ENCODE results near the gene CCDC149.

Gene CCDC149

DNA sequence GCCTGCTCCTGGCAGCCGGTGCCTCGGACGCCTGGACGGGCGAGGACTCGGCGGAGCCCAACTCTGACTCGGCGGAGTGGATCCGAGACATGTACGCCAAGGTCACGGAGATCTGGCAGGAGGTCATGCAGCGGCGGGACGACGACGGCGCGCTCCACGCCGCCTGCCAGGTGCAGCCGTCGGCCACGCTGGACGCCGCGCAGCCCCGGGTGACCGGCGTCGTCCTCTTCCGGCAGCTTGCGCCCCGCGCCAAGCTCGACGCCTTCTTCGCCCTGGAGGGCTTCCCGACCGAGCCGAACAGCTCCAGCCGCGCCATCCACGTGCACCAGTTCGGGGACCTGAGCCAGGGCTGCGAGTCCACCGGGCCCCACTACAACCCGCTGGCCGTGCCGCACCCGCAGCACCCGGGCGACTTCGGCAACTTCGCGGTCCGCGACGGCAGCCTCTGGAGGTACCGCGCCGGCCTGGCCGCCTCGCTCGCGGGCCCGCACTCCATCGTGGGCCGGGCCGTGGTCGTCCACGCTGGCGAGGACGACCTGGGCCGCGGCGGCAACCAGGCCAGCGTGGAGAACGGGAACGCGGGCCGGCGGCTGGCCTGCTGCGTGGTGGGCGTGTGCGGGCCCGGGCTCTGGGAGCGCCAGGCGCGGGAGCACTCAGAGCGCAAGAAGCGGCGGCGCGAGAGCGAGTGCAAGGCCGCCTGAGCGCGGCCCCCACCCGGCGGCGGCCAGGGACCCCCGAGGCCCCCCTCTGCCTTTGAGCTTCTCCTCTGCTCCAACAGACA is 113.1 kb downstream of the CCDC149 start:
- DNase-seq = no peak

DNA sequence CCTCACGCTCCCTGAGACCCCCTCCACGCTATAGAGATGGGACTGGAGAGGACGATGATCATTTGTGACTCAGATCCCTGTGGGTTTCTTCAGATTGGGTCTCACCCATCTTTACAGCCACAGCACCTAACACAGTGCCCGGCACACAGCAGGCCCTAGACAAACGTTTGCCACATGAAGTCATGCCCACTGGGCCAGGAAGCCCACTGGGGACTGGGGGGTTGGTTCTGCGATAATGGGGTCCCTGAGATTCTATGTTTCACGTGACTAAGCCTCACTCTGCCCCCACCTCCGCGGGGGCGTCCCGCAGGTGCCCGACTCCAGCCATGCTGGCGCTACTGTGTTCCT is 113.7 kb downstream of the CCDC149 start:
- no peak for DNase-seq

DNA sequence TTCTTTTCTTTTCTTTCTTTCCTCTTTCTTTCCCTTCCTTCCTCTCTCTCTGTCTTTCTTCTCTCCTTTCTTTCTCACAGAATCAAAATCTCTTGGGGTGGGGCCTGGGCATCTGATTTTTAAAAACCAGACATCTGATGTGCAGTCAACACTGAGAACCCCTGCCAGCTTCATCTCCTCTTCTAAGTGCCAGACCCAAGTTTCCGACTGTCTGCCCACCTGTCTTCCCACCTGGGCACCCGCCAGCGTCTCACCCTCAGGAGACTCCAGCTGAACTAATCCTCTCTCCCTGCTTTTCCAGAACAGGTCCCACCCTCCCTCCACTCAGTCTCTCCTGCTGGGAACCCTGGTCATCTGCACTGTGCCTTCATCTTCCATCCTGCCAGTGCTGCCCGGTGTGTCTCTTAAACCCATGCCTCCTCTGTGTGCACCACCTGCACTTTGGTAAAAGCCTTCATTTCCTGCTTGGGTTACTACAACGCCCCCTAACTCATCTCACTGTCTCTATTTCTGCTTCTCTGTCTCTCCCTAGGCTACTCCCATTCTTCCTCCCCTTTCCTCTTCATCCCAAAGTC is 114.7 kb downstream of the CCDC149 start:
- no peak for DNase-seq

DNA sequence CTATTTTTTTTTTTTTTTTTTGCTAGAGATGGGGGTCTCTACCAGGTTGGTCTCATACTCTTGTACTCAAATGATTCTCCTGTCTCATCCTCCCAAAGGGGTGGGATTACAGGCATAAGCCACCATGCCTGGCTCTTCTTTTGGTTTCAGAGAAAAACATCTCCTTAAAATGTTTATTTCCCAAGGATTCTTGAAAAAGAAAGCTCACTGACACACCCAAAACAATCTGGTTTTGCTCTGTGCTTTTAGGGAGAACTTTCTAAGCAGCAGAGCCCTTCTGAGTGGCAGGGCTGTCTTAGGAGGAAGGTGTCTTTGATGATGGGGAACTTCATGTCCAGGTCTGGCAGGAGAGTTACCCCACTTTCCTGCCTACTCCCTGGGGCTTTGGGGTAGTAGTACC is 116.2 kb downstream of the CCDC149 start:
- DNase-seq = no peak

DNA sequence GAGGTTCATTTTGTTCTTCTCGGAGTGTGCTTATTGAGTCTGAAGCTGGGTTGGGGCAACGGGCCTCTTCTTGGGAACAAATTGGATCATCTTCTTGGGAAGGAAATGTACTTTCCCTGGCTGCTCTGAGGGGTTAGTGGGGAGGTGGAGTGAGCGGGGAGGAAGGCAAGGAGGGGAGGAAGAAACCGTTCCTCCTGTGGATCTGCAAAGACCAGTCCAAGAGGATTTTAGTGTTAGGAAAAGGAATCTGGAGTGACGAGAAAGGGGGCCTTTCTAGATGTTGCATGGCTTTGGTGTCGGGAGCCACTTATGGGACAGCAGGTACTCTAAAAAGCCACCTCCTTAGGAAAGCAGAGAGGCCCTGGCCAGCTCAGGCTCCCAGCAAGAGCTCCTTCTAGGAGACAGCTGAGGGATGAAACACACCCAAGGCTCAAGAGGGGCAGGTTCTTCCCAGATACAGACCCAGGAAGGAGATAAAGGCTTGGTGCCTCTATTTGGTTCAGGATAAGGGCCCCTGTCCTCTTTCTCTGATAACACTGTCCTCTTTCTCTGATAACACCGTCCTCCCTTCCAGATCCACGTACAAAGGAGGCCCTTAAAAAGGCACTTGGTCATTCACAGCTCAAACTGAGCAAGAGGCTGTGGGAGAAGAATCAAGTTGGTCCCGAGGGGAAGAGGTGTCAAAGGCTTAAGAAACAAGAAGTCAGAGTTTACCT is 117.0 kb downstream of the CCDC149 start:
- DNase-seq = no peak

DNA sequence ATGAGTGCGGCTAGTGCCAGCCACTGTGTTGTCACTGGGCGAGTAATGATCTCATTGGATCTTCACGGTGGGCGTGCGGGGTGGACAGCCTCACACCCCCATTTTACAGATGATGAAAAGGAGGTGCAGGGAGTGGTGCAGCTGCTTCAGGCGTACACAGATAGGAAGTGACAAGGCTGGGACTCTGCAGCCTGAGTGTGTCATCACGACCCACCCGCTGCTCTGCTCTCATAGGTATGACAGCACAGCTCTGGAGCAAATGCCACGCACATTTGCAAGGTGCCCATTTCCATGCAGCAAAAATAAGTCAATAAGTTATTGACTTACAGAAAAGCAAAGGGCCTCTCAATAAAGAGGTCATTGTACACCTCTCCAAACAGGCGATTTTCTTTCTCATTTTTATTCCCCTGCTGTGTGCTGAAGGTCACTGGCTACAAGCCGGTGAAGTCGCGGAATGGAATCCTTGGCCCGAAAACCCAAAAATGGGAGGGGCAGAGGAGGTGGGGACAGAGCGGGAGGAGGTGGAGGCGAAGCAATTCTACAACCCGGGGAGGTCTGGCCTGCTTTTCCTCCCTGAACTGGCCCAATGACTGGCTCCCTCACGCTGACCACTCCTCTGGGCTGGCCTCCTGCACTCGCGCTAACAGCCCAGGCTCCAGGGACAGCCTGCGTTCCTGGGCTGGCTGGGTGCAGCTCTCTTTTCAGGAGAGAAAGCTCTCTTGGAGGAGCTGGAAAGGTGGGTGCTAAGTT is 117.8 kb downstream of the CCDC149 start, which contains the start of gene SOD3:
Gene SOD3, plus strand, starts transcription at position 658 of the 750 bp plus-strand sequence. CDS start 3,949 bp downstream, outside the sequence.
- peak in 1 of 2 donors; percentile 49 for DNase-seq

DNA sequence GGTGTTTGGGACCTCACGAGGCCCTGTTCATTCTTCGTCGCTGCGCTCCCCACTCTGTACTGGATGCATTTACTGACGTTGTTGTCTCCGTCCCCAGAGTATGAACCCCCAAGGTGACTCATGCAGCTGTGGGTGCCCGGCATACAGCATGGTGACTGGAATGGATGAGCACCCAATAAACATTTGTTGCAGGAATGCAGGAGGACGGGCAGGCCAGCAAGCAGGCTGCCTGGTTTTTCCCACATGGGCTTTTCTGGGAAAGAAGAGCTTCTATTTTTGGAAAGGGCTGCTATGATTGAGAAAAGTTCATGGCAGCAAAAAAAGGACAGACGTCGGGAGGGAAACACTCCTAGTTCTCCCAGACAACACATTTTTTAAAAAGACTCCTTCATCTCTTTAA is 118.4 kb downstream of the CCDC149 start:
- no peak for DNase-seq

DNA sequence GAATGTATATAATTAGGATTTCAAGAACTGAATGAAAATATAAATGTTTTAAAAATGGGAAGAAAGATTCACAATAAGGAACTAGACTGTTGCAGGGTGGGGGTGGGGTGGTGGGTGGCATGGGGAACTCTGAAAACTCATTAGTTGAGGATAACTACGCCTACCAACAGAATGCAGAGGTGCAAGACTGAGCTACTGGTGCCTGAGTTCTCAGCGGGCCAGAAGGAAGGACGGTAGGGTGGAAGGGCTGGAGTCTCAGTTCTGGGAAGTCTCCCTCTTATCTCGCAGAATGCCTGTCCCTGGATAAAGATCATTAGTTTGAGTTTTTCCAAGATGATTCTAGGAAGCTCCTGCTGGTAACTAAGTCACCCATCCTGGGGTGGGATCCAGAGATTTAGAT is 118.8 kb downstream of the CCDC149 start:
- DNase-seq = peak; percentile 70 to 80

DNA sequence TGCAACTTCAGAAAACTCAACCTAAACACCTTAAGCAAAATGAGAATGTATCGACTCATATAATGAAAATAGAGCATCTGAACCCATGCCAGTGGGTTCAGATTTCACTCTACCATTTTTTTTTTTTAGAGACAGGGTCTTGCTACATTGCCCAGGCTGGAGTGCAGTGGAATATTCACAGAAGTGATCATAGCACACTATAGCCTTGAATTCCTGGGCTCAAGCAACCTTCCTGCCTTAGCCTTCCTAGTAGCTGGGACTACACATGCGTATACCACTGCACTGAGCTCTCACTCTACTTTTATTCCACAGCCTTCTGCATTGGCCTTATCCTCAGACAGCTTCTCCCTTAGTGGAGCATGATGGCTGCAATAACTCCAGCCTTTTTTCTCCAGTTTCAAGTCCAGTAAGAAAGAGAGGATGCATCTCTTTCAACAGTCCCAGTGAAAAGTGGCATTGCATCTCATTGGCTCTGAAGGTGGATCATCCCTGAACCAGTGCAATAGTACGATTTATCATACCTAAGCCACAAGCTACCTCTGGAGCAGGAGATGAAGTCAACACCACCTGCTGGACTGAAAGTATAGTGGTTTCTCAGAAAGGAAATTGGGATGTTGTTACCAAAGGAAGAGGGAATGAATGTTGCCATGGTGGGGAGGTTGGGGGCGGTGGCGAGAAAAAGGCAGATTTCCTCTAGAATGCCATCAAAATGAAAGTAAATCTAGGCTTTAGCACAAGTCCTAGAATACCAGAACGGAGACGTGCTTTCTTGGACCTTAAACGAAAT is 119.4 kb downstream of the CCDC149 start:
- DNase-seq = peak in 1 of 2 donors; percentile 45

DNA sequence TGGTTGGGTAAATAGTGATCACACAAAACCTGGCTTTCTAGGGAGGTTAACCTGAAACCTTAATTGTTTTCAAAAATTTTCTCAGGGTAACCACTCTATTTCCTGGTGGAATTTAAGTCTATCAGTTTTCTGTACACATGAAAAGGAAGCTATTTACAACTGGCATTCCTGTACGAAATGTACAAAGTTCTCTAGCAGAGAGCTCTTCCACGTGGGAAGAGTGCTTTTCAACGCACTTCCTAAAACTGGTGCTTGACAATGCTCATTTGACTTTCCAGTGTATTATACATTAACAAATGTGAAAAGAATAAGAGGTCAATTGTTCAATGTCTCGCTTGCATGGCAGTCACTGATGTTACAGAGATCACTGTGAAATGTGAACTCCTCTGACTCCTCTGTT is 120.3 kb downstream of the CCDC149 start:
- peak in 1 of 2 donors; percentile 41 for DNase-seq

DNA sequence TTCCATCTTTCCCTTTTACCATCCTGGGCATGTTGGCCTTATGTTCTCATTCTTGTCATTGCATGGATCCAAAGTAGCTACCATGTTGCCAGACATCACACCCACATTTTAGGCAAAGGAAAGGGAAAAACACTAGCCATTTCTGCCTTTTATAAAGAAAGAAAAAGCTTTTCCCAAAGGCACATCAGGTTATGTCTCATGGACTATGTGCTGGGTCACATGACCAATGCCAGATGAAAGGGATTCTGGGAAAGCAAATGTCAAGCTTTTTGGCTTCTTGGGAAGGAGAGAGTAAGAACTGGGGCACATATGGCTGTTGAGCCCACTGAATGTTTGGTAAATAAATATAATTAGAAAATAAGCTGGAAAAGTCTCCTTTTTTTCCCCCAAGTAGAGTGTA is 121.8 kb downstream of the CCDC149 start:
- no peak for DNase-seq

DNA sequence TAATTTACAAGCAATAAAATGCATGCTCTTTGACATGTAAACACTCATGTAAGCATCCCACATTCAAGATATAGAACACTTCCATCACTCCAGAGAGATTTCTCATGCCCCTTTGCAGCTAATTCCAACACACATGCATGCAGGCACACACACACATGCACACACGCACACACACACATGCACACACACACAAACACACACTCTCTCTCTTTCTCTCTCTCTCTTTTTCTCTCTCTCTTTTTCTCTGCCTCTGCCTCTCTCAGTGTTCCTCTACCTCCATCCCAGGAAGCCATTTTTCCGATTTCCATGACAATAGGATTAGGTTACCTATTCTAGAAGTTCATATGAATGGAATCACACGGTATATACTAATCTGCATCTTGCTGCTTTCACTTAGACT is 129.3 kb downstream of the CCDC149 start:
- no peak for DNase-seq

DNA sequence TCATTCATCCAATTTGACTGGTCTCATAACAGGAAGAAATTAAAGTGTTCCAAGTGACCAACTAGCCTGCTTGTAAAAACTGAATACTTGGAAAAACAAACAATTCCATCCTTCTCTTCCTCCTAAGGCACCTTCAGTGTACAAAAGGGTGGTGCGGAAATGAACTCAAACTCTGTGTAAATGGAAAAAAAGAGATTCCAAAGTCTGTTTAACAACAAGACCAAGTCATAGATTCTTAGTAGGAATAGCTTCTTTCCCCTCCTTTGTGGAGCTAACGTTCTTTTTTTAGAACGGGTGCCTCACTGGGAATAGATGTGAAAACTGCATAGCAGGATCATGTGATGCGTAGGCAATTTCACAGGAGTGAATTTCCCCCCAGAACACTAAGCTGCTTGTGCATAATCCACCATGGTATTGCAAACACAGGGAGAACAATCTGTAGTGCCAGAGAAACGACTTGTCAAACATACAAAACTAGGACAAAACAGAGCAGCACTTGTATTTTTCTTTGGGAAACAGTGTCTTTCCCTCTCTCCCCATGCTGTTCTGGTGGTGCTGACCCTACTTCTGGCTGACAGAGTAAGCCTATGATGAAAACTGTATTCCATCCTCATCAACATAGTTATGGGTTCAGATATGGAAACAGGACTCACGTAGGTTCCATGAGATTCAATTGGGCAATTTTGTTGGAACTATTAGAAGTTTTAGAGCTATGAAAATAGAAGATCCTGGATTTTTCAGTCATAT is 130.7 kb downstream of the CCDC149 start:
- no peak for DNase-seq

DNA sequence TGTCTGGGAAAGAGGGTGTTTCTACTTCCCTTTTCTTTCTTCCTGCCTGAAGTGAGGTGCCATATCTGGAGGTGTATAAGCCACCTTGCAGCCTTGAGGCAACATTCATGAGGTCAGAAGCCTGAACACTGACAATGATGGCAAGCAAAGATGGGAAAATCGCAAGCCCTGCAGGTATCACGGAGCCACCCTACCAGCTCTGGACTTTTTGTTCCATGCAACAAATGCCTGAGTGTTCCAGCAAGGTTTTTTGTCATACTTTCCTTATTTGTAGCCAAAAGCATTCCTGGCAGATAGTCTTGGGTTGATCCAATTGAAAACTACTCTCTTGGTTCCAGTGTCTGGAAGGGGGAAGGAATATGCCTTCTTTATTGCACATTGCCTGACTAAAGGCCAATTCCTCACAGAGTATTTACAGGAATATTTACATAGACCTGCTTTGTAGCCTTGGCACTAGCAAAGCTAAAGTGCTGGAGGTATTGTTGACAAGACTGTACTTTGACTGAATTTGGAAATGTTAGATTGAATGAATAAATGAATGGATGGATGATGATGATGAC is 131.8 kb downstream of the CCDC149 start:
- no peak for DNase-seq

DNA sequence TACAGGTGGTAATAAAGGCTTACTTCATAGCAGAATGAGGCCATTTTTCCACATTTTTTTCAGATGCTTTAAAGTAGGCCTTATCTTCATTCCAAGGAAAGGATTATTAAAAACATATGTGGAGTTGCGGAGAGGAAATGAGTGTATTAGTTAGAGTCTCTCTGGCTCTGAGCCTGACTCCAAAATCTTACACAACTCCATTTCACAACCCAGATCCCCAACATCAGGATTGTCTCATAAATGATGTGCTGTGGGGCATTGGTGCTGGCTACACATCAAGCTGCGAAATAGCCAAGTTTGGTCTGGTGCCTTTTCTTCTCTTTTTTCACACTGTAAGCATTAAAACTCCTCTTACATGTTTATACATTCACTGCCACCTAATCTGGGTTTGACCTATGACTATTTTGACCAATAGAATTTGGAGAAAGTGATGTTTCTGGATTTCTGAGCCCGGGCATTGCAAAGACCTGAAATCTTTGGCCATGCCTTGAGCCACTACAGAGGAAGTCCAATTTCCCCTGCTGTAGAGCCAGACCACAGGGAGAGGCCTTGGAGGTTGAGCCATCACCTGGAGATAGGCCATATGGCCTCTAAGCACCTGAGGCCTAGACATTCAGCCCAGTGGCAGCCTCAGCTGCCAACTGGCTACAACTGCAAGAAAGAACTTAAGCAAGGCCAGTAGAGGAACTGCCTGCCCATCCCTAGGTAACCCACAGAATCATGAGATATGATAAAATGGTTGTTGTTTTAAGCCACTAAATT is 134.2 kb downstream of the CCDC149 start:
- DNase-seq = peak; percentile 40 to 50

DNA sequence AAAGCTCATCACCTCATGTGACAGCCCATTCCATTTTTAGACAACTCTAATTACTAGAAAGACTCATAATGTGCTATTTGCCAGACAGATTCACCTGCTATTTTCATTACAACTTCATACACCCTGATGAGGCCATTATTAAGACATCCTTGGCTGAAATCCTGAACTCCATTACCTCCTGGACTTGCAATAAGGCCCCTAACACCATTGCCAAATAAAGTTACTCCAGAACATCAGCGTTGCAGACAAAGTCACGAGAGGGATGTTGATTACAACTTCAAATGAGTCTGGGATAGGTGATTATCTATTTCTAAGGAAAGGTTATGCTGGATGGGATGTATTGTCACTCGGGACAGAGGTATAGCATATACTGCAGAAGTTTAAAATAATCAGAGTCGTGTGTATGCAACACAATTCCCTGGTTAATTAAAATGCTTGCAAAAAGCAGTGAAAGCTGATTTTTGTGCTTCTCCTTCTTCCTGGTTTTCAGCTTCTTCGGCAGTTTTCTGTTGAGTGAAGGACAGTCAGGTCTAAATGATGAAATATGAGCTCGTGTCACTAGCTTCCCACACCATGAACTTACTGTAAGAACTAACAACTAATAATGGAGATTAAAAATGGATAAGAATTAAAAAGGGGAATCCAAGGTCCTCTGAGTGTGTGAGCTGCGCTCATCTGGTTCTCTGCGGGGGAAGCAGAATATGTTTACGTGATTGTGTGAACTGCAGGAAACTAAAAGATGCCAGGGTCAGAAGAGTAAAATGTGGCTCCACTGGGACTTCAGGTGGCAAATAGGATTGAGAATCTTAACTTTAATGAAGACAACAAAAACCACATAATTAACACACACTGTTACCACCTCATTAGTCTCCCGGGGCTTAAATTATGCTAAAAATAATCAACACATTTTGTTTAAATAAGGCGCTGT is 135.0 kb downstream of the CCDC149 start:
- peak; percentile 13 to 36 for DNase-seq

DNA sequence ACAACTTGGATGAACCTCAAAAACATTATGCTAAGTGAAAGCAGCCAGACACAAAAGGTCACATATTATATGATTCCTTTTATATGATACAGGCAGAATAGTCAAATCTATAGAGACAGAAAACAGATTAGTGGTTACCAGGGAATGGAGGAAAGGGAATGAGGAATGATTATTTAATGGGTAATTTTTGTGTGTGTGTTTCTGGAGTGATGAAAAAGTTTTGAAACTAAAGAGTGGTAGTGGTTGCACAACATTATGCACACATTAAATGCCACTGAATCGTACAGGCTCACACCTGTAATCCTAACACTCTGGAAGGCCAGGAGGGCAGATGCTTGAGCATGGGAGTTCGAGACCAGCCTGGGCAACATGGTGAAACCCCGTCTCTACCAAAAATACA is 137.1 kb downstream of the CCDC149 start:
- no peak for DNase-seq

DNA sequence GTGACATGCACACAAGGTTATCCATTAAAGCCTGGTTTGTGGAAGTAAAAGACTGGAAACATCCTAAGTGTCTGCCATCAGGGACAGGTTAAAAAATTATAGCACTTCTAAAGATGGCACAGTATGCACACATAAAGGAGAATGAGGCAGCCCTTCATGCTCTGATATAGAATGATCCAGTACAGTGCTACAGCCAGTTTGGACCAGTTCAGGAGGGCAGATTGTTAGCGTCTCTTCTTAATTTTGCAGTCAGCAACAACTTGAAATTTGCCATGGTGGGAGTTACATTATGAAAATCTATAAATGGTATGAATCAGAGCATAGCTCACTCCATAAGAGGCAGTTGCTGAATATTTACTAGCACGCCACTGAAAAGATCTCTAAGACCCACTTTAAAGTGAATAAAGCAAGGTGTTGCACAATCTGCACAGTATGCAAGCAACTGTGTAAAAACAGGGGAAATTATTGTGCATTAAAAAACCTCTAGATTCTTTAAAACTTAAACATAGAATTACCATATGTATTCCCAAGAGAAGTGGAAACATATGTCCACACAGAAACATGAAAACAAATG is 137.7 kb downstream of the CCDC149 start:
- no peak for DNase-seq

DNA sequence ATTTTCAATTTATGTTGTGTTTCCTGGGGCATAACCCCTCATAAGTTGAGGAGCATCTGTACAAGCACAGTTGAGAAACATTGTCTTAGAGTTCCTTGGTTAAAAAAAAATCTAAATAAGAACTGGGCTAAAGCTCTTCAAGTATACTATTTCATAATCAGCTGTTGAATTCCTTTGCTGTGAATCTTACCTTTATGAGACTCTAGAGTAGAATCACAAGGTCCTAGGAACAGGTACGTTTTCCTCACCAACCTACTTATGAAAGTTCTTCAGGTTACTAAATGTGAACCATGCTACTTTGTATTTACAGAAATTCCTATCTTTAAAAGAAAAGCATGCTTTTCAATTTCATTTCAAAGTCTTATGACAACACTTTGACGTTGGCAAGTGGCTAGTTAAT is 138.4 kb downstream of the CCDC149 start:
- no peak for DNase-seq
